ENCODE data around the gene LGR4.

Gene LGR4

GRCh38 chr11:27459191-27459590 is 13.4 kb downstream of the LGR4 start:
- no peak for DNase-seq (ENCODE audit: low read depth)

DNA sequence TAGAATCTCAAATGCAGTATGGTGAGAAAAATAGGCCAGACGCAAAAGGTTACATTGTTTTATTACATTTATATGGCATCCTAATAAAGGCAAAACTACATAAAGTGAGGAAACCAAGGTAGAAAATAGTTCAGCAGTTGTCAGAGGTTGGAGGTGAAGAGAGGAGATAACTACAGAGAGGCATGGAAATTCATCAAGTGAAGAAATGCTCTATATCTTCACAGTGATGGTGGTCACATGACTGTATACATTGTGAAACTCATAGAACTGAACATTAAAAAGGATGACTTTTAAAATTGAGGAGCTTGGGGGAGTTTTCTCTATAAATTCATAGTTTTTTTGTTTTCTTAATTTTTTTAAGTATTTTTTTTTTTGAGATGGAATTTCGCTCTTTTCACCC is 14.4 kb downstream of the LGR4 start:
- no peak for DNase-seq (ENCODE audit: low read depth)

DNA sequence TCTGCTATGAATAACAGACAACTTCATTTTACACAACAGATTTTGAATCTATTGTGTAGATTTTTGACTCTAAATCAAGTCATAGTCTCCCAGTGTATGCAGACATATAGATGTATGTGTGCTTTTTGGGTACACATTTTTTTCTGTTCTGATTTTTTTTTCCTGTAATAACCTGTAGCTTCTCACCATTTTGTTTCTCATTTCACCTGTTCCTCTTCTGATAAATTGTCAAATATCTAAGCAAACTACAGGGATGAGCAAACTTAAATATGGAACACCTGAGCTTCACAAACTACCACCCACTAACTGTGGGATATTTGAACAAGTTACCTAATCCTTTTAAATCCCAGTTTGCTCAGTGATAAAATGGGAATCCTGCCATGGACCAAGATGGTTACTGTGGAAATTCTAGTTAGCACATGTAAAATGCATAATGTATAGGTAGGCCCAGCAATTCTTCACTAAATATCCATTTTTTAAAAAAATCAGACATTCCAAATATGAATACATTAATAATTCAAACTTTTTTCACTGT is 15.7 kb downstream of the LGR4 start:
- DNase-seq (ENCODE audit: low read depth): no peak

DNA sequence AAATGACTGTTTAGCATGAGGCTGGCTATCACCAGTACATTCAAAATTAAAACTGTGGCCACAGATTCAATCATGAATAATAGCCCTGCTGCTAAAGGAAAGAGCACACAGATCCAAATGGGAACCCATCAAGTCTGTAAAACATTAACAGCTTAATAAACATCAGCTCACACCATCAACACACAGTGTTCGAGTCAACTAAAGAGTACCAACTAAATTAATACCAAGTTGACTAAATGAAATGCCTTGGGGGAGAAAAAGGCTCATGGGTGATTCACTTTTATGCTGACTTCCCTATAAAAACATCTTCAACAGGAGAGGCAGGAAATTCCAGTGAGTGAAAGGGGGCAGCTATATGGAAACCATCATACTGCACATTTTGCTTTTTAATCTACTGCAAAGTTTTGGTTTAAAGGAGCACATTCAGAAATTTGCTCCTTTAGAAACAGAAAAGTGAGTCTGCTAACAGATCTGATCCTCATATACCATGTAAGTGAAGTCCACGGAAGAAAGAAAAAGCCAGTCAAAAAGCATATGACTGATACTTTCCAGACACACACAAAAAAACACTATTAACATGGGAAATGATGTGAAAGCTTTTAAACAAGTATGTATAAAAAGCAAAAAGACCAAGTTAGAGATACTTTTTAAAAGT is 16.3 kb downstream of the LGR4 start:
- peak; percentile 80 for DNase-seq (ENCODE audit: low read depth)

GRCh38 chr11:27455667-27456066 is 16.9 kb downstream of the LGR4 start:
- DNase-seq (ENCODE audit: low read depth): no peak

- no peak for DNase-seq (ENCODE audit: low read depth)
Measured at GRCh38 chr11:27453701-27454100, 18.9 kb downstream of the LGR4 start.

GRCh38 chr11:27452147-27452546 is 20.4 kb downstream of the LGR4 start:
- DNase-seq (ENCODE audit: low read depth): no peak

GRCh38 chr11:27451244-27451965 is 21.2 kb downstream of the LGR4 start:
- DNase-seq (ENCODE audit: low read depth): no peak

- DNase-seq (ENCODE audit: low read depth): peak; percentile 51
Measured at GRCh38 chr11:27448184-27448540, 24.4 kb downstream of the LGR4 start.

DNA sequence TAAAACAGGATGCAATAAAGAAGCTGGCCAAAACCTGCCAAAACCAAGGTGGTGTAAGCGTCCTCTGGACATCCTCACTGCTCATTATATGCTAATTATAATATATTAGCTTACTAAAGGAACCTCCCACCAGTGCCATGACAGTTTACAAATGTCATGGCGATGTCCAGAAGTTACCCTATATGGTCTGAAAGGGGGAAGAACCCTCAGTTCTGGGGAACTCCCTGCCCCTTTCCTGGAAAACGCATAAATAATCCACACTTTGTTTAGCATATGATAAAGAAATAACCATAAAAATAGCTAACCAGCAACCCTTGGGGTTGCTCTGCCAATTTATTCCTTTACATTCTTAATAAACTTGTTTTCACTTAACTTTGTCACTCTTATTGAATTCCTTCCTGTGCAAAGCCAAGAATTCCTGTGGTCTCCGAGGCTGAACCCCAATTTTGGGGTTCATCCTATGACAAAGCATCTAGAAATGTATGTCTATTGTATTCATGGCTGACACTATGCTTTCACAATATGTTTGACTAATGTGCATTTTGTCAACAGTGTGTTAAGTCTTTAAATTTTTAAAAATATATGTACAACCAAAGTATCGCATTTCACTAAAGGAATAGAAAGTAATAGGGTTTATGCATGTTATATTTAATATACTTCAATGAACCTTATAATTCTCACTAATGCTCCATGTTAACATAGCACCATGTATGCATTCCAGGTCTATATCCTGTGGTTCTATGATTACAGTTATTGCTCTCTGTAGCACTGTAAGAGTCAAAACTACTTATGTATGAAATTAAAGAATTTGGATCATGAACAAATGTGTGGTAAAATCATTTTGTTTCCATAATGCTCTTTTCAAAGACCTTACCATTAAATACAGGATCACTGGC is 25.1 kb downstream of the LGR4 start:
- DNase-seq (ENCODE audit: low read depth): peak; percentile 83

GRCh38 chr11:27445625-27446024 is 27.0 kb downstream of the LGR4 start:
- DNase-seq (ENCODE audit: low read depth): no peak

DNA sequence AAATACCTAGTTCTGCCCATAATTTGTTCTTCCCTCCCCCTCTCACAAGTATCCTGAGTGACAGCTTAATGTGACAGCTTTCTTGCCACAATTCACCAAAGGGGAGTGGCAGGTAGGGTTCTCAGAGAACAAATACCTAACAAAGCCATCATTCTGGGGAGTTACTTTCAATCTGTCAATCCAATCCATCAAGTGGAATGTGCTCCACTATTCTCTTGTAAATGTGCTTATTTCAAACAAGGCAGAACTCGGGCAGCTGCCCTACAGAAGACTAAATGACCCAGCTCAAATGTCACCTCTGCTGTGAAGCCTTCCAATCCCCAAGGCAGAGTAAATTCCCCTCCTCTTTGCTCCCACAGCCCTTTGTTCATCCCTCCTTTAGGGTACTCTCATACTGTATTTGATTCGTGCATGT is 27.8 kb downstream of the LGR4 start:
- DNase-seq (ENCODE audit: low read depth): no peak

DNA sequence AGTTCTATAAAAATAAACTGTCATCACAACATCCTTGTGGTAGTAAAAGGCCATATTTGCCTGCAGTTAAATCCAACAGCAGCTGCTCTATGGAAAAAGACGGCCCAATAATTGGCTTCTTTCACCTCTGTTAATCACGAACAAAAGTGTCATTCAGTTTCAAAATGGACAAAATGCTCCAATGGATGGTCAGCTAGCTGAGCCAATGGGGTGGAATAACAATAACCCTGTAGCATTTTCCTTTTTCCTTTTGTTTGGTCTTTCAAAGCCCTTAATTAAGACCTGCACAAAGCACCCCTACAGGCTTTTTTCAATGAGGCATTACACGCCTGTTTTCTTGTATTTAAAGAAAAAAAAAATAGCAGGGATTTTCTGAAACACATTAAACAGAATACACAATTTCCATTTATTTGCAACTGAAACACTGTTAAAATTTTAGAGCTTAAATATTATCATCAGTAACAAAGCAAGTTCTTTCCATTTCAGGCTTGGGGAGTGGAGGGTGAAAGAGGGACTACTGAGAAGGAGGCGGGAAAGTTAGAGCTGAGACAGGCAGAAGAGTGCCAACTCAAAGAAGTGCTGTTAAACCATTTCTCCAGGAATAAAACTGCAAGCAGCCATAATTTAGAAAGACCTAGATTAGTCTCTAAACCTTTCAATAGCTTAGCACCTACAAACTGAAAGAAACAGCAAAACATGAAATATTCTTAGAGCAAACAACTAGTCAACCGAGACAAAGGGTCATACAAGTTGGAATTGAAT is 28.7 kb downstream of the LGR4 start:
- no peak for DNase-seq (ENCODE audit: low read depth)

DNA sequence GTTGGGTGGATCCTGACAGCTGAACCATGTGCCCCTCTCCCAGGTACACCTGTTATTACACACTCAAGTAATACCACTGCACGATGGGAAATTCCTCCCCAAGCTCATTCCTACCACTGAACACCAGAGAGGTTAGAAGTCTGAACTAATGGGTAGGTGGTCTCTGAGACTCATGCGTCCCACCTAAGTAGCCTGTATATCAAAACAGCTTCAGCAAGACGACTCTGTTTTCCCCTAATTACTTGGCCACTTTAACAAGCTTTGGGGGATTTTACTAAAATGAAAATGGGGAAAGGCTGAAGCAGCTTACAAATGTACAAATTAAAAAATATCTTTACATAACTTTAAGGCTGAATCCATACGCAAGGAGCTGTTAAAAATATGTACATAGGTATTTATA is 29.4 kb downstream of the LGR4 start:
- DNase-seq (ENCODE audit: low read depth): no peak

GRCh38 chr11:27440090-27440489 is 32.5 kb downstream of the LGR4 start:
- DNase-seq (ENCODE audit: low read depth): no peak

GRCh38 chr11:27438595-27438981 is 34.0 kb downstream of the LGR4 start:
- no peak for DNase-seq (ENCODE audit: low read depth)

DNA sequence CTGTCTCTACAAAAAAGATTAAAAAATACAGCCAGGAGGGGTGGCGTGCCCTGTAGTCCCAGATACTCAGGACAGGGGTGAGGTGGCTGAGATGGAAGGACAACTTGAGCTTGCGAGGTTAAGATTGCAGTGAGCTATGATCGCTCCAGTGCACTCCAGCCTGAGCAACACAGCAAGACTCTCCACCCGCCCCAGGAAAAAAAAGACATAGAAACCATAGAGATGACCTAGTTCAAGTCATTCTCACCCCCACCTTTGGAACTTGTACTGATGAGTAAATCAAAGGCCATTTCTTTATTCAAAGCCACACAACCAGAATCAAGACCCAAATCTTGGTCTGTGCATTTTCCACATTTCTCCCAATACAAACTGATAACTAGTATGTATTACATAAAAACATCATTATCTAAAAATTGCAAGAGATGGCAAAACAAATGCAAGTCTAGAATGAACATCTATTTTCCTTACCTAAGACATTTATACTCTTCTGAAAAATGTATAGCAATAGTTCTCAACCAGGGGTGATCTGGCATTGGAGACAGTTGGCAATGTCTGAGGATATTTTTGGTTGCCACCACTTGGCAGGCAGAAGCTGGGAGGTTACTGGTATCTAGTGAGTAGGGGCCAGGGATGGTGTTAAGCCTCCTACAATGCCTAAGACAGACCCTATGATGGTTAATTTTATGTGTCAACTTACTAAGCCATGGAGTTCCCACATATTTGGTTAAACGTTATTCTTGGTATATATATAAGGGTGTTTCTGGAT is 34.6 kb downstream of the LGR4 start:
- DNase-seq (ENCODE audit: low read depth): no peak

DNA sequence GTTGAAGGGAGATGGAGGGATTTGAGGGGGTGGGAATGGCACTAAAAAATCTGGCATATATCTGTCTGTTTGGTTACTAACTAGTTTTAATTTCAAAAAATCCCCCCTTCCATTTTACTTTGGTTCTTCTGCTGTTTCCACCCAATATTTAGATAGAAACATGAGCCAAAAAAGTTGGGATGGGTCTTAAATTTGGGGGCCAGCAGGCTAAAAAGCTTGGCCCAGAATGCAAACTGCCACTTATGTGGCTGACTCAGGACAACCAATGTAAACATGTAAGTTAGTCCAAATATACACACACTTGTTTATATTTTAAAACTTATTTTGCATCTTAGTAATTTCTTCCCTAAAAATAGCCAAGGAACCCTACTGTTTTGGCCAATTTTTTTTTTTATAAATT is 35.7 kb downstream of the LGR4 start:
- DNase-seq (ENCODE audit: low read depth): no peak

DNA sequence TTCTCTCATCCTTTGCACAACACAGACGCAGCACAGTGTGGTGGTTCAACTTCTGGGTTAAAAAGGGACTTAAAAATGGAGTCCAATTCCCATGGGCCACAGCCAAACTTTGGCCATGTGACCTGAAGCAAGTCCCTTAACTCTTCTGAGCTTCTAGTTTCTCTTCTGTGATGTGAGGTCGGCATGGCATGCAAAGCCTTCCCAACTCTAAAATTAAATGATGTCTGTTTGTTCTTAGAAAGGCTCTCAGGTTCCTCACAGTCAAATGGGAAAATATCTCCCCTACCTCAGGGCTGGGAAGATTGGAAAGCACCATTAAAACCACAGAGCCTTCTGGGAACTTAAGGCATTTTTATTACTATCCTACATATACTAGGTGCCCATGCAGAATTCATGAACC is 38.8 kb downstream of the LGR4 start:
- DNase-seq (ENCODE audit: low read depth): no peak

GRCh38 chr11:27431808-27432207 is 40.8 kb downstream of the LGR4 start:
- no peak for DNase-seq (ENCODE audit: low read depth)

GRCh38 chr11:27429761-27430393 is 42.7 kb downstream of the LGR4 start:
- peak; percentile 32 for DNase-seq (ENCODE audit: low read depth)

Measured in ELR (cell line).